EL (cell line): ENCODE data around the gene RBM28.

Source experiments
- DNase-seq: peaks from one replicate; pipeline ENCODE4 v3.0.0-alpha.2; 2016

Gene RBM28

GRCh38 chr7:128343554-128344430, at the start of gene RBM28:
TSS of gene RBM28 (minus strand) at chr7:128343908. CDS start at chr7:128343793, 115 bp downstream.
- peak; percentile 91 for DNase-seq

- DNase-seq = no peak
These were observed 49.0 kb upstream of the RBM28 start for GRCh38 chr7:128392446-128393327.

GRCh38 chr7:128391805-128392204, 48.1 kb upstream of the RBM28 start:
- DNase-seq = no peak

GRCh38 chr7:128390871-128391565, 47.3 kb upstream of the RBM28 start:
- DNase-seq = no peak

GRCh38 chr7:128389618-128390329, 46.1 kb upstream of the RBM28 start:
- no peak for DNase-seq

- DNase-seq = no peak
These were observed 45.4 kb upstream of the RBM28 start for GRCh38 chr7:128389085-128389617.

- DNase-seq = no peak
These were observed 44.4 kb upstream of the RBM28 start for GRCh38 chr7:128388145-128388485.

- peak; percentile 74 for DNase-seq
These were observed 43.8 kb upstream of the RBM28 start for GRCh38 chr7:128387216-128388144.

GRCh38 chr7:128385988-128386925, 42.5 kb upstream of the RBM28 start:
- no peak for DNase-seq

GRCh38 chr7:128384726-128385125, 41.0 kb upstream of the RBM28 start:
- DNase-seq = no peak

GRCh38 chr7:128383776-128384175, 40.1 kb upstream of the RBM28 start:
- no peak for DNase-seq

GRCh38 chr7:128381161-128381821, 37.6 kb upstream of the RBM28 start:
- no peak for DNase-seq

- no peak for DNase-seq
These were observed 36.9 kb upstream of the RBM28 start for GRCh38 chr7:128380483-128381106.

- DNase-seq = no peak
These were observed 36.3 kb upstream of the RBM28 start for GRCh38 chr7:128379900-128380479.

GRCh38 chr7:128378637-128379036, 34.9 kb upstream of the RBM28 start:
- DNase-seq = no peak

GRCh38 chr7:128376077-128376476, 32.4 kb upstream of the RBM28 start:
- no peak for DNase-seq

GRCh38 chr7:128374041-128374440, 30.3 kb upstream of the RBM28 start:
- no peak for DNase-seq

GRCh38 chr7:128373606-128374005, 29.9 kb upstream of the RBM28 start:
- DNase-seq = no peak

- DNase-seq = no peak
These were observed 26.8 kb upstream of the RBM28 start for GRCh38 chr7:128370491-128370890.
